GM10266 (cell line): ENCODE measurements around the gene TAS1R1.

Source experiments
- DNase-seq: peaks from one replicate; pipeline ENCODE4 v3.0.0; 2012; ENCODE audit errors: extremely low spot score
- CTCF ChIP-seq: IDR thresholded peaks from 2 replicates; pipeline ENCODE4 v1.5.1; 2012; ENCODE audit warnings: mild to moderate bottlenecking, low read depth; ENCODE audit not compliant: control insufficient read depth, insufficient read depth; ENCODE audit errors: missing control alignments

Gene TAS1R1

GRCh38 chr1:6614019-6614928 is 59.2 kb downstream of the TAS1R1 start:
- peak; percentile 95 for DNase-seq
- TF ChIP-seq CTCF: no peak

GRCh38 chr1:6614929-6615785 is 60.0 kb downstream of the TAS1R1 start:
- no peak for TF ChIP-seq CTCF

GRCh38 chr1:6619045-6619444 is 63.9 kb downstream of the TAS1R1 start:
- no peak for DNase-seq
- TF ChIP-seq CTCF: no peak

More at GRCh38 chr1:6614929-6615785, 60.0 kb downstream of the TAS1R1 start:
- DNase-seq: no peak

GRCh38 chr1:6621429-6622391 is 66.6 kb downstream of the TAS1R1 start:
- DNase-seq: no peak

GRCh38 chr1:6622396-6623152 is 67.5 kb downstream of the TAS1R1 start:
- no peak for TF ChIP-seq CTCF
- no peak for DNase-seq

More at GRCh38 chr1:6621429-6622391, 66.6 kb downstream of the TAS1R1 start:
- no peak for TF ChIP-seq CTCF

- DNase-seq: no peak
- TF ChIP-seq CTCF: no peak
Observed at GRCh38 chr1:6623269-6623965, 68.3 kb downstream of the TAS1R1 start.
